ENCODE results near the gene HTR6.

The HTR6 gene

GRCh38 chr1:19712928-19713327, 48.3 kb downstream of the HTR6 start:
- no peak overlapping the region for H3K4me3 ChIP-seq (replicated peaks in 1 of 2; ENCODE audit: low read depth in 2 of 2, low read length in 2 of 2)
- TF ChIP-seq CTCF (IDR thresholded peaks at IDR 0.05; ENCODE audit: low read depth, low read length) = no peak
- no peak for DNase-seq (ENCODE audit: low read depth in 2 of 2)

- peak; percentile 97 for DNase-seq (ENCODE audit: low read depth in 2 of 2)
- TF ChIP-seq CTCF (IDR thresholded peaks at IDR 0.05; ENCODE audit: low read depth, low read length) = peak; percentile 88
Measured at GRCh38 chr1:19715334-19716203, 50.9 kb downstream of the HTR6 start.

GRCh38 chr1:19717467-19717866, 52.8 kb downstream of the HTR6 start:
- H3K4me3 ChIP-seq (replicated peaks in 1 of 2; ENCODE audit: low read depth in 2 of 2, low read length in 2 of 2) = no peak overlapping the region
- TF ChIP-seq CTCF (IDR thresholded peaks at IDR 0.05; ENCODE audit: low read depth, low read length) = no peak
- no peak for DNase-seq (ENCODE audit: low read depth in 2 of 2)

More at GRCh38 chr1:19715334-19716203, 50.9 kb downstream of the HTR6 start:
- H3K4me3 ChIP-seq (replicated peaks in 1 of 2; ENCODE audit: low read depth in 2 of 2, low read length in 2 of 2) = no peak overlapping the region

GRCh38 chr1:19720174-19720573, 55.5 kb downstream of the HTR6 start:
- no peak for DNase-seq (ENCODE audit: low read depth in 2 of 2)
- no peak for TF ChIP-seq CTCF (IDR thresholded peaks at IDR 0.05; ENCODE audit: low read depth, low read length)
- H3K4me3 ChIP-seq (replicated peaks in 1 of 2; ENCODE audit: low read depth in 2 of 2, low read length in 2 of 2) = no peak overlapping the region

GRCh38 chr1:19720973-19721372, 56.3 kb downstream of the HTR6 start:
- no peak for TF ChIP-seq CTCF (IDR thresholded peaks at IDR 0.05; ENCODE audit: low read depth, low read length)
- H3K4me3 ChIP-seq (replicated peaks in 1 of 2; ENCODE audit: low read depth in 2 of 2, low read length in 2 of 2) = no peak overlapping the region
- DNase-seq (ENCODE audit: low read depth in 2 of 2) = no peak

GRCh38 chr1:19723874-19724273, 59.2 kb downstream of the HTR6 start:
- TF ChIP-seq CTCF (IDR thresholded peaks at IDR 0.05; ENCODE audit: low read depth, low read length) = no peak
- no peak for DNase-seq (ENCODE audit: low read depth in 2 of 2)
- no peak overlapping the region for H3K4me3 ChIP-seq (replicated peaks in 1 of 2; ENCODE audit: low read depth in 2 of 2, low read length in 2 of 2)

Measured in cardiac fibroblast (primary cell).